WTC11 (cell line): ENCODE results near the gene ETV1. TPM values are rescaled to one million over a fixed set of nuclear protein-coding genes. Genes with fewer than 3 reads are reported as not detected.

Experiments
- ATAC-seq: fragments of 200-7000 bp; cut with Tn5 transposase; 2 replicates; pipeline ENCODE4 v1.10.0; 2021; ENCODE audit warnings: mild to moderate bottlenecking, moderate library complexity
- CTCF ChIA-PET: fragments of 300-600 bp; sonication (Branson Sonifier 250); formaldehyde crosslinking; loops from one replicate; lab custom pipeline; 2021; ENCODE audit warnings: antibody characterized with exemption; lab: Charles Lee
- POLR2A ChIA-PET: fragments of 350-600 bp; sonication (Branson Sonifier 250); formaldehyde crosslinking; loops from one replicate; lab custom pipeline; 2021; ENCODE audit warnings: antibody characterized with exemption; lab: Charles Lee
- DNase-seq: peaks from one replicate; pipeline ENCODE4 v3.0.0; 2021; ENCODE audit warnings: low spot score
- H3K27ac Mint-ChIP-seq: 2 replicates; pipeline ENCODE4 v1.8.0; 2021; ENCODE audit warnings: mixed read lengths
- H3K27me3 Mint-ChIP-seq: 2 replicates; pipeline ENCODE4 v1.8.0; 2021; ENCODE audit warnings: low read depth, mild to moderate bottlenecking, moderate library complexity, mixed read lengths
- H3K36me3 Mint-ChIP-seq: 2 replicates; pipeline ENCODE4 v1.8.0; 2021; ENCODE audit warnings: mixed read lengths
- H3K4me1 Mint-ChIP-seq: 2 replicates; pipeline ENCODE4 v1.8.0; 2022; ENCODE audit warnings: mixed read lengths
- H3K4me3 Mint-ChIP-seq: 2 replicates; pipeline ENCODE4 v1.8.0; 2021; ENCODE audit warnings: mild to moderate bottlenecking, moderate library complexity, mixed read lengths
- H3K9me3 Mint-ChIP-seq: 2 replicates; pipeline ENCODE4 v1.8.0; 2021; ENCODE audit warnings: mixed read lengths
- CREM ChIP-seq: sonication (generic); formaldehyde crosslinking; IDR thresholded peaks from 2 replicates; pipeline ENCODE4 v1.8.1; 2022; ENCODE audit warnings: mild to moderate bottlenecking, missing genetic modification reagents, moderate library complexity
- E2F4 ChIP-seq: sonication (generic); formaldehyde crosslinking; IDR thresholded peaks from 2 replicates; pipeline ENCODE4 v1.8.1; 2022; ENCODE audit warnings: low read depth, mild to moderate bottlenecking, moderate library complexity, missing genetic modification reagents, borderline replicate concordance
- GABPB1 ChIP-seq: sonication (generic); formaldehyde crosslinking; IDR thresholded peaks from 2 replicates; pipeline ENCODE4 v1.8.1; 2023; ENCODE audit warnings: mild to moderate bottlenecking, missing genetic modification reagents
- HMGXB4 ChIP-seq: sonication (generic); formaldehyde crosslinking; IDR thresholded peaks from 2 replicates; pipeline ENCODE4 v1.8.1; 2023; ENCODE audit warnings: mild to moderate bottlenecking, moderate library complexity, missing genetic modification reagents
- MXD4 ChIP-seq: fragments of 250-450 bp; sonication (Bioruptor Pico); IDR thresholded peaks from 2 replicates; pipeline ENCODE4 v1.8.0; 2021; ENCODE audit warnings: mild to moderate bottlenecking, moderate library complexity, borderline replicate concordance
- NR2C2 ChIP-seq: sonication (generic); formaldehyde crosslinking; IDR thresholded peaks from 2 replicates; pipeline ENCODE4 v1.8.0; 2022; ENCODE audit warnings: mild to moderate bottlenecking, missing genetic modification reagents
- SP1 ChIP-seq: sonication (generic); formaldehyde crosslinking; conservative IDR thresholded peaks from 2 replicates; pipeline ENCODE4 v1.8.1; 2022; ENCODE audit warnings: missing genetic modification reagents
- TEAD4 ChIP-seq: sonication (generic); formaldehyde crosslinking; IDR thresholded peaks from 2 replicates; pipeline ENCODE4 v1.8.0; 2022; ENCODE audit warnings: mild to moderate bottlenecking, missing genetic modification reagents
- TP53 ChIP-seq: sonication (generic); formaldehyde crosslinking; IDR thresholded peaks from 2 replicates; pipeline ENCODE4 v1.8.1; 2023; ENCODE audit warnings: mild to moderate bottlenecking, missing genetic modification reagents
- USF2 ChIP-seq: sonication (generic); formaldehyde crosslinking; IDR thresholded peaks from 2 replicates; pipeline ENCODE4 v1.8.1; 2023; ENCODE audit warnings: mild to moderate bottlenecking, missing genetic modification reagents, moderate library complexity
- ZBTB43 ChIP-seq: sonication (generic); formaldehyde crosslinking; IDR thresholded peaks from 2 replicates; pipeline ENCODE4 v1.8.1; 2023; ENCODE audit warnings: mild to moderate bottlenecking, missing genetic modification reagents
- ZMAT4 ChIP-seq: fragments of 250-450 bp; sonication (Bioruptor Pico); IDR thresholded peaks from 2 replicates; pipeline ENCODE4 v1.9.0; 2021; ENCODE audit warnings: mild to moderate bottlenecking
- ZNF263 ChIP-seq: sonication (generic); formaldehyde crosslinking; IDR thresholded peaks from 2 replicates; pipeline ENCODE4 v1.8.1; 2022; ENCODE audit warnings: low read depth, mild to moderate bottlenecking, moderate library complexity, missing genetic modification reagents
- ZNF396 ChIP-seq: fragments of 250-450 bp; sonication (Bioruptor Pico); IDR thresholded peaks from 2 replicates; pipeline ENCODE4 v1.8.0; 2021; ENCODE audit warnings: mild to moderate bottlenecking, moderate library complexity, borderline replicate concordance
- ZNF416 ChIP-seq: fragments of 250-450 bp; sonication (Bioruptor Pico); IDR thresholded peaks from 2 replicates; pipeline ENCODE4 v1.9.0; 2021; ENCODE audit warnings: mild to moderate bottlenecking, inconsistent platforms
- total RNA-seq: library from RNA; stranded (reverse); gene quantifications from 3 replicates; pipeline ENCODE4 v1.2.3, GENCODE V29; 2021
- TF ChIP-seq, protein P1 (sequence below): sonication (generic); formaldehyde crosslinking; conservative IDR thresholded peaks from 2 replicates; pipeline ENCODE4 v1.8.1; 2023; ENCODE audit warnings: mild to moderate bottlenecking, low read depth, missing genetic modification reagents, moderate library complexity

ETV1 gene
- total RNA-seq, 1 experiment from 2014 or later, result 76.6 TPM

DNA sequence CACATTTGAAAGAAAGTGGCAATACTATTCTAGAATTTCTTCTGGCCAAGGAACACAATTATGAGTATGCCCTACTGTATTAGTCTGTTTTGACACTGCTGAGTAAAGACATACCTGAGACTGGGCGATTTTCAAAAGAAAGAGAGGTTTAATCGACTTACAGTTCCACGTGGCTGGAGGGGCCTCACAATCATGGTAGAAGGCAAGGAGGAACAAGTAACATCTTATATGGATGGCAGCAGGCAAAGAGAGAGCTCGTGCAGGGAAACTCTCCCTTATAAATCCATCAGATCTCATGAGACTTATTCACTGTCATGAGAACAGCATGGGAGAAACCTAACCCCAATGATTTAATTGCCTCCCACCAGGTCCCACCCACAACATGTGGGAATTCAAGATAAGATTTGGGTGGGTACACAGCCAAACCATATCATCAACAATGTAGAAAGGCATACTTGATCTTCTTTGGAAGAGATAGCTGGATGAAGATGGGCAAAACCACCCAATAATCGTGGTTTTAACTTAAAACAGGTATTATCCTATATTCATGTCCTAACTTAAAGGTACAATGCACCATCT is 113.9 kb downstream of the ETV1 start:
- Mint-ChIP-seq H3K27ac (no peak overlapping the region), H3K27me3 (no peaks in the 10 kb centered on the region), H3K4me1 (0 out of 2 replicates have a peak, but pooled peaks cover 3% of the 10 kb centered on the region), H3K36me3 (no peaks in the 10 kb centered on the region), H3K9me3 (no peaks in the 10 kb centered on the region), H3K4me3 (no peak overlapping the region)
- POLR2A ChIA-PET, result no interaction called here
- CTCF ChIA-PET, result no interaction called here
- DNase-seq, result no peak
- TF ChIP-seq HMGXB4 (CRISPR knock-in tag) (no peak), NR2C2 (CRISPR knock-in tag) (no peak), CREM (CRISPR knock-in tag) (no peak), ZNF263 (CRISPR knock-in tag) (no peak), TEAD4 (no peak), GABPB1 (no peak), MXD4 (no peak), ZNF396 (CRISPR knock-in tag) (no peak), TP53 (no peak), ZNF416 (CRISPR knock-in tag) (no peak), ZMAT4 (no peak)
- TF ChIP-seq, protein P1, sequence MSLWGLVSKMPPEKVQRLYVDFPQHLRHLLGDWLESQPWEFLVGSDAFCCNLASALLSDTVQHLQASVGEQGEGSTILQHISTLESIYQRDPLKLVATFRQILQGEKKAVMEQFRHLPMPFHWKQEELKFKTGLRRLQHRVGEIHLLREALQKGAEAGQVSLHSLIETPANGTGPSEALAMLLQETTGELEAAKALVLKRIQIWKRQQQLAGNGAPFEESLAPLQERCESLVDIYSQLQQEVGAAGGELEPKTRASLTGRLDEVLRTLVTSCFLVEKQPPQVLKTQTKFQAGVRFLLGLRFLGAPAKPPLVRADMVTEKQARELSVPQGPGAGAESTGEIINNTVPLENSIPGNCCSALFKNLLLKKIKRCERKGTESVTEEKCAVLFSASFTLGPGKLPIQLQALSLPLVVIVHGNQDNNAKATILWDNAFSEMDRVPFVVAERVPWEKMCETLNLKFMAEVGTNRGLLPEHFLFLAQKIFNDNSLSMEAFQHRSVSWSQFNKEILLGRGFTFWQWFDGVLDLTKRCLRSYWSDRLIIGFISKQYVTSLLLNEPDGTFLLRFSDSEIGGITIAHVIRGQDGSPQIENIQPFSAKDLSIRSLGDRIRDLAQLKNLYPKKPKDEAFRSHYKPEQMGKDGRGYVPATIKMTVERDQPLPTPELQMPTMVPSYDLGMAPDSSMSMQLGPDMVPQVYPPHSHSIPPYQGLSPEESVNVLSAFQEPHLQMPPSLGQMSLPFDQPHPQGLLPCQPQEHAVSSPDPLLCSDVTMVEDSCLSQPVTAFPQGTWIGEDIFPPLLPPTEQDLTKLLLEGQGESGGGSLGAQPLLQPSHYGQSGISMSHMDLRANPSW (CRISPR knock-in tag), result no peak
- no peak for ATAC-seq

DNA sequence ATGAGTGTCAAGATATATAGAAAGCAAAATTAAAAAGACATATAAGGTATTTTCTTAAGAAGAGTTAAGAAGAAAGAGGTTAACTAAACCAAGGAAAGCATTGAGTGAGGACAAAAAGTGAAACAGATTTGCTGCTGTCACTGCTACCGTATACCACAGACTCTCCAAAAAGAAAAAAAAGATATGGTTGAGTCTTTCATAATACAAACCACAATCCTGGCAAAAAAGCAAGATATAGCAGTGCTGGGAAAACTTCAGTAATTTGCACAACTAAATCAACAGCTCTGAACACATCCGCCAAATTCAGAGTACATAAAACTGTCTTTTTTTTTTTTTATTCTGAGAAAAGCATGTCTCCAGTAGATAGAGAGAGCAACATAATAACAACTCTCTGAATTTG is 114.7 kb downstream of the ETV1 start:
- no peaks in the 10 kb centered on the region for H3K27me3 Mint-ChIP-seq
- ChIA-PET CTCF (no interaction called here), POLR2A (no interaction called here)
- TF ChIP-seq SP1 (CRISPR knock-in tag) (no peak), E2F4 (no peak), TP53 (no peak), USF2 (CRISPR knock-in tag) (no peak), ZBTB43 (CRISPR knock-in tag) (no peak)
- no peaks in the 10 kb centered on the region for H3K4me1 Mint-ChIP-seq
- no peaks in the 10 kb centered on the region for H3K9me3 Mint-ChIP-seq
- no peak overlapping the region for H3K4me3 Mint-ChIP-seq
- H3K27ac Mint-ChIP-seq, result no peak overlapping the region
- H3K36me3 Mint-ChIP-seq, result no peaks in the 10 kb centered on the region
- ATAC-seq, result no peak
- DNase-seq, result no peak
